ENCODE data around the gene TMEM120B. TPM values are rescaled to one million over a fixed set of nuclear protein-coding genes. Genes with fewer than 3 reads are reported as not detected.
A peak's percentile ranks its signal among the peaks of the same experiment; 100 is the strongest.

Gene TMEM120B
- total RNA-seq, 4 donors from 2014 or later: 5.9 to 11.2 (median 6.4) TPM

DNA sequence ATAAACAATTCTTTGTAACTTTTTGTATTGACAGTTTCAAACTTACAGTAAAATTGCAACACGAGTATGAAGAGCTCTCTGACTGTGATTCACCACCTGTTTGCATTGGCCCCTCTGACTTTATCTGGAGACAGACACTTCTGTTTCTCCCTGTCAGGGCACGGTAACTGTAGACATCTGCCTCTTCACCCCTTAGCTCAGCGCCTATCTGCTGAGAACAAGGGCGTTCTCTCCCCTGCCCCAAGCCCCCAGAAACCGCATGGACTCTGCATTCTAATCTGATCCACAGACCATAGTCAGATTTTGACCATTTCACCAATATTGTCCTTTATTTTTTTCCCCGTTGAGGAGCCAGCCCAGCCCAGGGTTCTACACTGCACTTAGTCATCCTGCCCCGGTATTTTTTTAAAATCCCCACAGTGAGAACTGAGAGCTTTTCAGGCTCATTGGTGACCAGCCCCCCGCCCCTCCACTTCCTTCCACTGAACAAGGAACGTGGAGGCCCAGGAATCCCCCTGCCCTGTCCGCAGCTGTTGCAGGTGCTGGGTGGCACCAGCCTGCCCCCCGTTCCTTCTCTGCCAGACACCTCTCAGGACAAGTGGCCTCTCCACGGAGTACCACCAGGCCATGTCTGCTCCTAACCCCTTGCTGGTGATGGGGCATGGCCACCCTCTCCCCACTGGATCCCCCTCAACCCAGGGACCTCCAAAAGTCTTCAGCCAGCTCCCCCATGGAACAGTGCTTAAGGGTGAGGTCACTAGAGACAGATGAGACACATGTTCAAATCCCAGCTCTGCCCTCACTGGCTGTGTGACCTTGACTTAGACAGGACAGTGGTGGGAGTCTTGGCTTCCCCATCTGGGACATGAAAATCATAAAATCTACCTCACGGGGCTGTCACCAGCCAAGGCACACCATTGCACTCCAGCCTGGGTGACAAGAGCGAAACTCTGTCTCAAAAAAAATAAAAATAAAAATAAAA, 69.7 kb downstream of the TMEM120B start:
- no peaks in the 10 kb centered on the region for H3K9me3 ChIP-seq
- peaks cover 5 to 13% of the 10 kb centered on the region in 2 donors for H3K4me1 ChIP-seq
- ATAC-seq: peak; percentile 24 to 76
- in situ Hi-C loops (cut with MboI; ENCODE audit: low sequenced_read_pairs in 4 of 4) (no loop called here), intact Hi-C loops (cut with DNase I; ENCODE audit: low total_unique reads) (no loop called here)
- no peaks in the 10 kb centered on the region for H3K36me3 ChIP-seq
- H3K4me3 ChIP-seq: no peak overlapping the region
- H3K27ac ChIP-seq: peak overlapping the region; percentile 41 to 72 (median 58)
- TF ChIP-seq POLR2A (IDR thresholded peaks at IDR 0.05): no peak
- TF ChIP-seq, protein P1, sequence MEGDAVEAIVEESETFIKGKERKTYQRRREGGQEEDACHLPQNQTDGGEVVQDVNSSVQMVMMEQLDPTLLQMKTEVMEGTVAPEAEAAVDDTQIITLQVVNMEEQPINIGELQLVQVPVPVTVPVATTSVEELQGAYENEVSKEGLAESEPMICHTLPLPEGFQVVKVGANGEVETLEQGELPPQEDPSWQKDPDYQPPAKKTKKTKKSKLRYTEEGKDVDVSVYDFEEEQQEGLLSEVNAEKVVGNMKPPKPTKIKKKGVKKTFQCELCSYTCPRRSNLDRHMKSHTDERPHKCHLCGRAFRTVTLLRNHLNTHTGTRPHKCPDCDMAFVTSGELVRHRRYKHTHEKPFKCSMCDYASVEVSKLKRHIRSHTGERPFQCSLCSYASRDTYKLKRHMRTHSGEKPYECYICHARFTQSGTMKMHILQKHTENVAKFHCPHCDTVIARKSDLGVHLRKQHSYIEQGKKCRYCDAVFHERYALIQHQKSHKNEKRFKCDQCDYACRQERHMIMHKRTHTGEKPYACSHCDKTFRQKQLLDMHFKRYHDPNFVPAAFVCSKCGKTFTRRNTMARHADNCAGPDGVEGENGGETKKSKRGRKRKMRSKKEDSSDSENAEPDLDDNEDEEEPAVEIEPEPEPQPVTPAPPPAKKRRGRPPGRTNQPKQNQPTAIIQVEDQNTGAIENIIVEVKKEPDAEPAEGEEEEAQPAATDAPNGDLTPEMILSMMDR (IDR thresholded peaks at IDR 0.05 in 4 of 5, conservative IDR thresholded peaks at IDR 0.05 in 1 of 5): no peak
- no peak for DNase-seq
- no peaks in the 10 kb centered on the region for H3K27me3 ChIP-seq

DNA sequence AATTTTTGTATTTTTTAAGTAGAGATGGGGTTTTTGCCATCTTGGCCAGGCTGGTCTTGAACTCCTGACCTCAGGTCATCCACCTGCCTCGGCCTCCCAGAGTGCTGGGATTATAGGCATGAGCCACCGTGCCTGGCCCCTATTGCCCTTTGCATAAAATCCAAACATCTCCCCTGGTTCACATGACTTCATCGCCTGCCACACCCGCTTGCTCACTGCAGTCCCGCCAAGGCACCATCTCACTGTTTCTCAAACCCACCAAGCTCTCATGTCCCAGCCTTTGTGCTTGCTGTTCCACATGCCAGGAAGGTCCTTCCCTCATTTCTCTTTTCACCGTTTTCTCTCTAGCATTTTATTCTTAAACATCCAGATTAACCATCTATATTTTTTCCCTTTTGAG, 71.2 kb downstream of the TMEM120B start:
- peaks cover 5 to 13% of the 10 kb centered on the region in 2 donors for H3K4me1 ChIP-seq
- no peaks in the 10 kb centered on the region for H3K36me3 ChIP-seq
- no peak for ATAC-seq
- TF ChIP-seq, protein P1 (IDR thresholded peaks at IDR 0.05 in 4 of 5, conservative IDR thresholded peaks at IDR 0.05 in 1 of 5): no peak
- no peak for TF ChIP-seq POLR2A (IDR thresholded peaks at IDR 0.05)
- H3K4me3 ChIP-seq: no peak overlapping the region
- no peaks in the 10 kb centered on the region for H3K9me3 ChIP-seq
- no peak overlapping the region for H3K27ac ChIP-seq
- no peaks in the 10 kb centered on the region for H3K27me3 ChIP-seq
- DNase-seq: no peak
- intact Hi-C loops (cut with DNase I; ENCODE audit: low total_unique reads): no loop called here
- in situ Hi-C loops (cut with MboI; ENCODE audit: low sequenced_read_pairs in 4 of 4): no loop called here

DNA sequence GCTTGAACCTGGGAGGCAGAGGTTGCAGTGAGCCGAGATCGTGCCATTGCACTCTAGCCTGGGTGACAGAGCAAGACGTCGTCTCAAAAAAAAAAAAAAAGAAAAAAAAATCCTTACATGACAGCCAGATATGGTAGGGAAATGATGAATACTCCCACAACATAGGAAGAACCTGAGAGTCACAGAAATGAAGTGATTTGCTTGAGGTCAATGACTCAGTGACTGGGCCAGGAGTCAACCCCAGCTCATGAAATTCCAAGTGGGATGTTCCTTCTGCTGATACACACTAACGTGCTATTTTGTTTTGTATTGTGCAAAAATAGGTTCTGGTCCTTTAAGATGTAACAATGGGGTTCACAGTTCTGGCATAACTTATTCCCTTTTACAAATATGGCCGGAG, 71.9 kb downstream of the TMEM120B start:
- H3K4me1 ChIP-seq: peaks cover 10 to 17% of the 10 kb centered on the region in 2 donors
- intact Hi-C loops (cut with DNase I; ENCODE audit: low total_unique reads): no loop called here
- peak overlapping the region in 1 of 4 donors; percentile 13 for H3K27ac ChIP-seq
- in situ Hi-C loops (cut with MboI; ENCODE audit: low sequenced_read_pairs in 4 of 4): no loop called here
- no peaks in the 10 kb centered on the region for H3K27me3 ChIP-seq
- DNase-seq (no peak), ATAC-seq (peak in 1 of 2 donors; percentile 65)
- H3K9me3 ChIP-seq: no peaks in the 10 kb centered on the region
- no peak overlapping the region for H3K4me3 ChIP-seq
- H3K36me3 ChIP-seq: no peaks in the 10 kb centered on the region
- no peak for TF ChIP-seq POLR2A (IDR thresholded peaks at IDR 0.05)
- TF ChIP-seq, protein P1 (IDR thresholded peaks at IDR 0.05 in 4 of 5, conservative IDR thresholded peaks at IDR 0.05 in 1 of 5): no peak

DNA sequence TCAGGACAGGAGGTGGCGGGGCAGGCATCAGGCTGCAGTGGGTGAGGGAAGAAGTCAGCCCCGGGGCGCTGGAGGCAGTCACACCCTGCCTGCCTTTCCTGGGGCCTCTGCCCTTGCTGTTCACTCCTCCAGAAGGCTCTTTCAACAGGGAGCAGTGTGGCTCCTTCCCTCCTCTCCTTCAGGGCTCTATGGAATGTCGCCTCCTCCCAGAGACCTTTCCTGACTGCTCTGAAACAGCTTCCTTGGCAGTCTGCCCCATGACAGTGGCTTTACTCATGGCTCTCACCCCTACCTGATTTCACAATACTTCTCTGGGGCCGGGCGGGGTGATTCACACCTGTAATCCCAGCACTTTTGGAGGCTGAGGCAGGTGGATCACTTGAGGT, 73.9 kb downstream of the TMEM120B start:
- ATAC-seq (peak; percentile 63 to 70), DNase-seq (peak; percentile 58 to 81)
- H3K36me3 ChIP-seq: no peaks in the 10 kb centered on the region
- H3K27me3 ChIP-seq: no peaks in the 10 kb centered on the region
- H3K27ac ChIP-seq: peak overlapping the region in 2 of 4 donors; percentile 21 to 48
- no peak for TF ChIP-seq POLR2A (IDR thresholded peaks at IDR 0.05)
- TF ChIP-seq, protein P1 (IDR thresholded peaks at IDR 0.05 in 4 of 5, conservative IDR thresholded peaks at IDR 0.05 in 1 of 5): no peak
- no peaks in the 10 kb centered on the region for H3K9me3 ChIP-seq
- peaks cover 10 to 14% of the 10 kb centered on the region in 2 donors for H3K4me1 ChIP-seq
- H3K4me3 ChIP-seq: no peak overlapping the region
- intact Hi-C loops (cut with DNase I; ENCODE audit: low total_unique reads): no loop called here
- in situ Hi-C loops (cut with MboI; ENCODE audit: low sequenced_read_pairs in 4 of 4): no loop called here

All from gastrocnemius medialis (tissue), 4 donors.